Eye (tissue), 1 donor: Measurements from ENCODE around the gene ZNF219.
A peak's percentile ranks its signal among the peaks of the same experiment; 100 is the strongest.

Experiments used
- DNase-seq: peaks from one replicate; pipeline ENCODE4 v3.0.0-alpha.2; 2015

ZNF219 gene

GRCh38 chr14:21098076-21098891, at the start of gene ZNF219:
TSS of gene ZNF219 (minus strand) at chr14:21098655. CDS start at chr14:21093591, 5,064 bp downstream.
- DNase-seq: peak; percentile 86

- no peak for DNase-seq
Observed at GRCh38 chr14:21145437-21145836, 47.0 kb upstream of the ZNF219 start.

GRCh38 chr14:21142357-21142756, 43.9 kb upstream of the ZNF219 start:
- DNase-seq: no peak

- DNase-seq: peak; percentile 8
Observed at GRCh38 chr14:21136024-21136423, 37.6 kb upstream of the ZNF219 start.

DNA sequence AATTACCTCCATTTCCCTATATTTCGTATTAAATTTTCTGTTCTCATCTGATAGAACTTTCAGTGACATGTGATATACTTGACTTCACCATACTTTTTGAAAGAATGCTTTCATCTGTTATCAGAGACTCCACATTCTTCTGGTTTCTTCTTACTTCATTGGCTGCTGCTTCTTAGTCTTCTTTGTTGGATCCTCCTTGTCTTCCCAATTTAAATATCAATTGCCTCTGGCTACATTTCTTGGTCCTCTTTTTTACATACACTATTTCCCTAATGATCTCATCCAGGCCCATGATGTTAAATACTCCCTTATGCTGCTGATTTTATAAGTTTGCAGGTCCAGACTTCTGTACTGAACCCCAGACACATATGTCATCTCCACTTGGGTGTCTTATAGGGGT, 35.4 kb upstream of the ZNF219 start:
- DNase-seq: no peak

DNA sequence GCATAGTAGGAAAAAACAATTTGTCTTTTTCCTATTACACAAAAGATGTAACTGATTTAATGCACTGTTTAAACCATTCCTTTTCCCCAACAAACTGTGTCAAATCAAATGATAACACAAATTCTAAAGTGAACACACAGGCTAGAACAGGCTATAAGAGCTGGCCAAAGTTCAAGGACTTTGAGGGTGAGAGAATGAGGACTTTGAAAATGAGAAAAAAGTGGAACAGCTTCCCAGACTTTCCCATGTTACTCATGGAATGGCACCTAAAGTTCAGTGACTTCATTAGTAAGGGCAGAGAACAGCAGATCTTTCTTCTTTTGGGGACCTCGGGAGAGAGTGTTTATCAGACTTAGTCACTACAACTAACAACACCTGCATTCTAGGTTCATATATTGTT, 25.0 kb upstream of the ZNF219 start:
- no peak for DNase-seq

- DNase-seq: no peak
Observed at GRCh38 chr14:21121122-21121521, 22.7 kb upstream of the ZNF219 start.

GRCh38 chr14:21120686-21121085, 22.2 kb upstream of the ZNF219 start:
- no peak for DNase-seq

GRCh38 chr14:21118933-21119332, 20.5 kb upstream of the ZNF219 start:
- DNase-seq: no peak

GRCh38 chr14:21113369-21113768, 14.9 kb upstream of the ZNF219 start:
- DNase-seq: no peak

DNA sequence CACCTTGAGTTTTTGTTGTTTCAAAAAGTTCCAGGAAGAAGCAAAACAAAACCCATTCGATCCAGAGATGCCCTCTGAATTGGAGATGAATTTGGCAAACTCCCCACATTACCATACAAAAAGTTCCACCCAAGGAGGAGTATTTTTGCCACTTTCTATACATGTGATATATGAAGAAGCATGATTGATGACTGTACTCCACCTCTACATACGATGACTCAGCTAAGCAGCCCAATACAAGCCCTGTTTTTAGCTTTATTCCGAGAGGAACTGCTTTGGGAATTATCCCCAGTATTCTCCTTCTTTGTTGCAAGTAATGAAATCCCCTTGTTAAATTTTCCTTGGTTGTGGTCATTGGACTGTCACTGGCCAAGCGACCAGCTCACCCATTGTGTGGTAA, 13.8 kb upstream of the ZNF219 start:
- no peak for DNase-seq

- DNase-seq: peak; percentile 4
Observed at GRCh38 chr14:21109377-21110138, 11.1 kb upstream of the ZNF219 start.

- no peak for DNase-seq
Observed at GRCh38 chr14:21108791-21109190, 10.3 kb upstream of the ZNF219 start.

- no peak for DNase-seq
Observed at GRCh38 chr14:21107283-21107800, 8.9 kb upstream of the ZNF219 start.

DNA sequence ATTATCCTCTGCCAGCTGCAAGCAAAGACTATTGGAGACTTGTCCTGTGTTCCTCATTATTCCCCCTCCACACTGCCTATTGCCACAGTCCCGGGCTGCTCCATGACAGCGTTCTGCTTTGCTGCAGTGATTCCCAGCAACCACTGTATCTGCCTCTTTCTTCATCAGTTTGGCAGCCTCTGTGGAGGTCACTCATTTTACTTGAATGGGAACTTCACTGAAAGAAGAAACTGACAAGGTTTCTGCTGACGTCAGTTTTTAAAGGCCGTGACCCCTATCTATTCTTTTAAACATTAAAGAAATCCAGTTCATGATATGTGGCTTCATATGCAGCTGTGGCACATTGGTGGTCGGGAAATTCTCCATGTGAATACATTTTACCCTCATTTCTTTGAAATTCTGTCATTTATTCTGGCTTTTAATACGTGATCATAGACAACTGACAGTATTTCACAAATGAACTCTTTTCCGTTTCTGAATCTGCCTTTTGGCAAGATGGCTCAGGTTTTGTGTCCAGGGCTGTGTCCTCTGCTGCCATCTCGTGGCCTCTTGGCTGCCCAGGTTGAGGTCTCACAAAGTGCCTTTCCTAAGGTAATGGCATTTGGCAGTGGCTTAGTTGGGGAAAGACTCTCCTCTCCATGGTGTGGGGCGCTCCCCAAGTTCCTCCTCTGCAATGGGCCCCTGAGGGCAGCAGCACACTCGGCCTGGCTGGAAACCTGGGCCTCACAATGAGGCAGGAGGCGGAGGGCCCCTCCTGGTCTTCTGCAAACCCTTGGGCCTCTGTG, 8.2 kb upstream of the ZNF219 start:
- DNase-seq: peak; percentile 94

- peak; percentile 62 for DNase-seq
Observed at GRCh38 chr14:21106176-21106497, 7.7 kb upstream of the ZNF219 start.

GRCh38 chr14:21105095-21105494, 6.6 kb upstream of the ZNF219 start:
- no peak for DNase-seq

DNA sequence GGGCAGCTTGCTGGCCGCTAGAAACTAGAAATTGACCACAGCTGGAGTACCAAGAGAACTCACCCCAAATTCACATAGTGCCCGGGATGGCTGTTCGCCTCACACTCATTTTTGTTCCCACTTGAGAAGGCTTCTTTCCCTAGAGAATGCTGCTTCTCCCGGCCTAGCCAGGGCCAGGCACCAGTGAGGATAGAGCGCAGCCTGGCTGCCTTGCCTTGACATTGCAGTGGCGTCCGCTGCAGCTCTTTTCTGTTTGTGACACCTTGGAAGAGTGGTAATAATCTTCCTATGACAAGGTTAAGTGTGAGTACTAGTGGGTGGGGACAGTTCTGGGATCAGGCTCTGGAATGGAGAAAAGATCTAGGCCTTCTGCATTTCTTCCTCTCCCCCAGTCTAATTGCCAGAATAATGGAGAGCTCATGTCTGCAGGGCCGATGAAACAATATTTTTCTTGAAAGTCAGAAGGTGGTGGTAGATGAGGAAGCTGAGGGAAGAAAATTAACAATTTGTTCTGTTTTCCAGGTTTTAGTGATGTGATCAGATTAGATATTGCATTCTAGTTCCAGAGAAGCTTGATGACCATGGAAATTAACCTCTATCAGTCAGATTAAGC, 6.1 kb upstream of the ZNF219 start:
- DNase-seq: peak; percentile 94

DNA sequence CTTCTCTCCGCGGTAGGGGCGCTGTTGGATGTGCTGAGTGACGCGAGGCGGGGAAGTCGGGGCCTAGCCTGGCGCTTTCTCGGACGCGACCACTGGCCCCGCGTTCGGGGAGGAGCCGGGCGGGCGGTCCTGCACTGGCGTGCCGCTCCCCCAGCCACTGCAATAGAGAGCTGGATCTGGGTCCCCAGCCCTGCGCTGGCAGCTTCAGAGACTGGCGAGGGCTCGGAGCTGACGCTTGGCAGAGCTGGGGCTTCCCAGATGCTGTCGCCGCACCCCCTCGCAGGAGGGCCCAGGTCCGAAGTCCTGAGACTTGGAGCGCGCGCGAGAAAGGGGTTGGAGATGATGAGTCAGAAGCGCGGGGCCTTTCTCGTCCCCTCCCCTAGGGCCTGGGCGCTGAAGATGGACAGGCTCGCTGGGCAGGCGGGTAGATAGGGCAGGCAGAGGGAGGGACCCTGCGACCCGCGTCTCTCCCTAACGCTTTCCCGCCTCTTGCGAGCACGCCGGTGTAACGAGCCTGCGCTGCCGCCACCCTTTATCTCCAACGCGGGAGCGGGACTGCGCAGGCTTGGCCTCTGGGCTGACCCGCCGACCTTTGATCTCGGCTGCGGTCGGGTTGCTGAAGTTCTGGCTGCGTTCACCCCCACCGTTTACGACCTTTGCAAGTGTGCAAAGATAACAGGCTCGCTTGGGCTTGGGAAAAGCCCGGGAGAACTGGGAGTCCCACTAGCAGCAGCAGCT, 5.4 kb upstream of the ZNF219 start:
- peak; percentile 99 for DNase-seq

- no peak for DNase-seq
Observed at GRCh38 chr14:21103411-21103709, 4.9 kb upstream of the ZNF219 start.

- no peak for DNase-seq
Observed at GRCh38 chr14:21102521-21103410, 4.3 kb upstream of the ZNF219 start.
